HCT116 (cell line): ENCODE results near the gene ATP4A. TPM values are rescaled to one million over a fixed set of nuclear protein-coding genes. Genes with fewer than 3 reads are reported as not detected.

Experiments
- ATAC-seq: fragments of 200-7000 bp; cut with Tn5 transposase; 2 replicates; pipeline ENCODE4 v1.9.1; 2020; ENCODE audit warnings: mild to moderate bottlenecking, moderate library complexity
- BruUV-seq: library from RNA; stranded (reverse); fragments of 400-500 nt; replicated peaks from 2 replicates; lab custom pipeline; 2021; lab: Mats Ljungman, UMichigan
- CTCF ChIA-PET: fragments of 300-600 bp; sonication (Branson Sonifier 250); formaldehyde crosslinking; loops from one replicate; lab custom pipeline; 2021; ENCODE audit warnings: antibody characterized with exemption; lab: Charles Lee
- POLR2A ChIA-PET: fragments of 300-600, 350-600 bp; sonication (Branson Sonifier 250); formaldehyde crosslinking; loops from one replicate; lab custom pipeline; 2021; ENCODE audit warnings: antibody characterized with exemption; lab: Charles Lee
- RAD21 ChIA-PET, 2 experiments: fragments of 300-600 bp; sonication (Branson Sonifier 250); formaldehyde crosslinking; loops; one replicate each; lab custom pipeline; 2023; ENCODE audit warnings: low total read pairs in 2 of 2; ENCODE audit not compliant: uncharacterized antibody in 2 of 2, unreplicated experiment in 2 of 2, low non-redundant PET in 1 of 2; lab: Charles Lee
- DNase-seq: peaks from one replicate; pipeline ENCODE4 v3.0.0-alpha.2; 2010; ENCODE audit warnings: low read depth, low spot score
- H2AFZ ChIP-seq: fragments of 200-600 bp; shearing (Covaris generic), sonication (generic); 2 replicates; pipeline ENCODE4 v1.6.1; 2017; ENCODE audit warnings: low read depth, mixed run types, mixed read lengths, antibody characterized with exemption, low read length; ENCODE audit not compliant: poor library complexity, severe bottlenecking
- H3K27ac ChIP-seq: 2 replicates; pipeline ENCODE4 v1.5.1; 2012; ENCODE audit warnings: low read depth, low read length
- H3K27me3 ChIP-seq: fragments of 200-600 bp; sonication (generic); 2 replicates; pipeline ENCODE4 v1.6.1; 2016; ENCODE audit warnings: mixed run types, low read length, mixed read lengths; ENCODE audit not compliant: insufficient read depth
- H3K36me3 ChIP-seq, 2 experiments: fragments of 200-500 bp in 1 of 2; fragments of 200-600 bp in 1 of 2; sonication (Bioruptor generic) in 1 of 2; sonication (generic) in 1 of 2; 2 replicates each; pipeline versions ENCODE4 v1.5.1 to v1.6.1; 2014 to 2016; ENCODE audit warnings: low read length in 2 of 2, inconsistent platforms in 1 of 2, mixed read lengths in 1 of 2, mixed run types in 1 of 2; ENCODE audit not compliant: insufficient read depth in 2 of 2, control insufficient read depth in 1 of 2
- H3K4me1 ChIP-seq, 2 experiments: fragments of 200-600 bp in 1 of 2; sonication (generic) in 1 of 2; 2 replicates each; pipeline versions ENCODE4 v1.5.1 to v1.6.1; 2012 to 2017; ENCODE audit warnings: low read length in 2 of 2, inconsistent platforms in 1 of 2, mild to moderate bottlenecking in 1 of 2, mixed read lengths in 1 of 2, mixed run types in 1 of 2, moderate library complexity in 1 of 2; ENCODE audit not compliant: insufficient read depth in 2 of 2, control insufficient read depth in 1 of 2
- H3K4me2 ChIP-seq: fragments of 200-600 bp; sonication (generic); 2 replicates; pipeline ENCODE4 v1.6.1; 2017; ENCODE audit warnings: mixed run types, low read length, mixed read lengths
- H3K4me3 ChIP-seq, 2 experiments: fragments of 200-600 bp in 1 of 2; sonication (generic) in 1 of 2; replicated peaks in 1 of 2; 2 replicates each; pipeline ENCODE4 v1.5.1; 2011 to 2016; ENCODE audit warnings: low read length in 2 of 2, control low read depth in 1 of 2, low read depth in 1 of 2, mild to moderate bottlenecking in 1 of 2, mixed read lengths in 1 of 2, mixed run types in 1 of 2
- H3K79me2 ChIP-seq: fragments of 200-600 bp; sonication (generic); 2 replicates; pipeline ENCODE4 v1.6.1; 2017; ENCODE audit warnings: mild to moderate bottlenecking, mixed run types, low read length, moderate library complexity, mixed read lengths; ENCODE audit not compliant: insufficient read depth
- H3K9ac ChIP-seq: fragments of 200-600 bp; sonication (generic); 2 replicates; pipeline ENCODE4 v1.6.1; 2016; ENCODE audit warnings: low read length, mixed read lengths
- H3K9me2 ChIP-seq: fragments of 200-600 bp; sonication (generic), shearing (Covaris generic); 2 replicates; pipeline ENCODE4 v1.6.1; 2017; ENCODE audit warnings: mixed run types, mild to moderate bottlenecking, moderate library complexity; ENCODE audit not compliant: insufficient read depth
- H3K9me3 ChIP-seq, 2 experiments: fragments of 200-500 bp in 1 of 2; fragments of 200-600 bp in 1 of 2; sonication (Bioruptor generic) in 1 of 2; sonication (generic) in 1 of 2; 2 replicates each; pipeline ENCODE4 v1.6.1; 2014 to 2017; ENCODE audit warnings: low read length in 2 of 2, mixed read lengths in 2 of 2, inconsistent platforms in 1 of 2, low read depth in 1 of 2, mild to moderate bottlenecking in 1 of 2, mixed run types in 1 of 2, moderate library complexity in 1 of 2; ENCODE audit not compliant: control insufficient read depth in 1 of 2, insufficient read depth in 1 of 2
- H4K20me1 ChIP-seq: fragments of 200-600 bp; sonication (generic), shearing (Covaris generic); 2 replicates; pipeline ENCODE4 v1.6.1; 2017; ENCODE audit warnings: mixed run types, mild to moderate bottlenecking, moderate library complexity; ENCODE audit not compliant: insufficient read depth
- CBX3 ChIP-seq: IDR thresholded peaks from 2 replicates; pipeline ENCODE4 v1.6.1; 2012; ENCODE audit warnings: low read depth
- CEBPB ChIP-seq: IDR thresholded peaks from 2 replicates; pipeline ENCODE4 v1.6.1; 2012; ENCODE audit warnings: low read depth
- EGR1 ChIP-seq: IDR thresholded peaks from 2 replicates; pipeline ENCODE4 v1.6.1; 2012; ENCODE audit warnings: low read depth
- EZH2 ChIP-seq: fragments of 200-600 bp; sonication (generic); IDR thresholded peaks from 2 replicates; pipeline ENCODE4 v1.6.1; 2017; ENCODE audit warnings: antibody characterized with exemption, mixed run types
- EZH2phosphoT487 ChIP-seq: fragments of 200-600 bp; IDR thresholded peaks from 2 replicates; pipeline ENCODE4 v1.6.1; 2018; ENCODE audit warnings: antibody characterized with exemption, borderline replicate concordance
- FOSL1 ChIP-seq: IDR thresholded peaks from 2 replicates; pipeline ENCODE4 v1.6.1; 2012; ENCODE audit warnings: low read depth
- JUND ChIP-seq: IDR thresholded peaks from 2 replicates; pipeline ENCODE4 v1.6.1; 2012
- POLR2A ChIP-seq: IDR thresholded peaks from 2 replicates; pipeline ENCODE4 v1.7.0; 2011; ENCODE audit warnings: borderline replicate concordance; ENCODE audit not compliant: insufficient read depth, insufficient read length; ENCODE audit errors: extremely low read depth
- POLR2AphosphoS5 ChIP-seq: IDR thresholded peaks from 2 replicates; pipeline ENCODE4 v1.6.1; 2011; ENCODE audit warnings: mild to moderate bottlenecking, low read depth, low read length, moderate library complexity
- RAD21 ChIP-seq: IDR thresholded peaks from 2 replicates; pipeline ENCODE4 v1.6.1; 2012; ENCODE audit warnings: low read depth, mild to moderate bottlenecking
- SIN3A ChIP-seq: IDR thresholded peaks from 2 replicates; pipeline ENCODE4 v1.6.1; 2012; ENCODE audit warnings: low read depth
- SP1 ChIP-seq: IDR thresholded peaks from 2 replicates; pipeline ENCODE4 v1.6.1; 2012; ENCODE audit warnings: low read depth
- SRF ChIP-seq: IDR thresholded peaks from 2 replicates; pipeline ENCODE4 v1.6.1; 2012; ENCODE audit warnings: low read depth
- TCF7L2 ChIP-seq: IDR thresholded peaks from 2 replicates; pipeline ENCODE4 v1.7.0; 2011; ENCODE audit warnings: borderline replicate concordance, inconsistent platforms; ENCODE audit not compliant: insufficient read depth, insufficient read length; ENCODE audit errors: extremely low read depth
- ZFX ChIP-seq: fragments of 450-650 bp; IDR thresholded peaks from 2 replicates; pipeline ENCODE4 v1.6.1; 2017
- ZNF274 ChIP-seq: fragments of 200-500 bp; sonication (Bioruptor generic); IDR thresholded peaks from 2 replicates; pipeline ENCODE4 v1.6.1; 2014; ENCODE audit warnings: mild to moderate bottlenecking, low read depth, low read length, inconsistent platforms
- intact Hi-C: fragments of 100-400 bp; cut with micrococcal nuclease; formaldehyde crosslinking; loops from 2 replicates; pipeline ENCODE4 v1.10.0; 2022
- total RNA-seq: library from RNA; stranded (reverse); gene quantifications from one replicate; pipeline ENCODE4 v1.2.1, GENCODE V29; 2021; ENCODE audit not compliant: unreplicated experiment
- TF ChIP-seq, protein P1 (sequence below): IDR thresholded peaks from 2 replicates; pipeline ENCODE4 v1.6.1; 2012
- TF ChIP-seq, protein P2 (sequence below): IDR thresholded peaks from 2 replicates; pipeline ENCODE4 v1.6.1; 2012
- TF ChIP-seq, protein P3 (sequence below): IDR thresholded peaks from 2 replicates; pipeline ENCODE4 v1.6.1; 2011; ENCODE audit warnings: mild to moderate bottlenecking, low read length, moderate library complexity; ENCODE audit not compliant: insufficient replicate concordance; ENCODE audit errors: extremely low read depth
- TF ChIP-seq, protein P4 (sequence below): IDR thresholded peaks from 2 replicates; pipeline ENCODE4 v1.6.1; 2012; ENCODE audit warnings: low read depth

Gene ATP4A
- total RNA-seq, 1 experiment from 2014 or later: 0.27 TPM

- Histone ChIP-seq H3K4me1 (peaks cover 9 to 22% of the 10 kb centered on the region in 2 experiments), H3K9ac (peak overlapping the region; percentile 100), H2AFZ (no peak overlapping the region), H3K9me3 (no peaks in the 10 kb centered on the region), H3K27me3 (no peaks in the 10 kb centered on the region), H3K36me3 (peaks cover 11 to 42% of the 10 kb centered on the region in 2 experiments; a peak in 3 of 4 replicates), H3K79me2 (peaks cover 56% of the 10 kb centered on the region), H3K4me3 (peak overlapping the region; percentile 69 to 100), H3K9me2 (no peaks in the 10 kb centered on the region), H3K4me2 (peak overlapping the region; percentile 98), H4K20me1 (no peaks in the 10 kb centered on the region), H3K27ac (peak overlapping the region; percentile 89)
- BruUV-seq: no TSS peak
- ChIA-PET CTCF (no interaction called here), POLR2A (interaction anchor here (0.8 kb wide), 1 partner anchor 99 kb away, joined by 3 read pairs; no protein-coding TSS in a partner anchor), RAD21 (interaction anchor here in 1 of 2 experiments (0.7 kb wide), 1 partner anchor 10 kb away, joined by 3 read pairs; no protein-coding TSS in a partner anchor)
- TF ChIP-seq SRF (no peak), EZH2 (no peak), CEBPB (no peak), POLR2A (no peak), SP1 (no peak), ZFX (no peak), SIN3A (no peak), TCF7L2 (no peak), FOSL1 (no peak), JUND (no peak), RAD21 (no peak), EZH2phosphoT487 (no peak), CBX3 (no peak), ZNF274 (no peak), POLR2AphosphoS5 (no peak), EGR1 (no peak)
- TF ChIP-seq, protein P1, sequence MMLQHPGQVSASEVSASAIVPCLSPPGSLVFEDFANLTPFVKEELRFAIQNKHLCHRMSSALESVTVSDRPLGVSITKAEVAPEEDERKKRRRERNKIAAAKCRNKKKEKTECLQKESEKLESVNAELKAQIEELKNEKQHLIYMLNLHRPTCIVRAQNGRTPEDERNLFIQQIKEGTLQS: no peak
- TF ChIP-seq, protein P2, sequence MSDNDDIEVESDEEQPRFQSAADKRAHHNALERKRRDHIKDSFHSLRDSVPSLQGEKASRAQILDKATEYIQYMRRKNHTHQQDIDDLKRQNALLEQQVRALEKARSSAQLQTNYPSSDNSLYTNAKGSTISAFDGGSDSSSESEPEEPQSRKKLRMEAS: no peak
- TF ChIP-seq, protein P3, sequence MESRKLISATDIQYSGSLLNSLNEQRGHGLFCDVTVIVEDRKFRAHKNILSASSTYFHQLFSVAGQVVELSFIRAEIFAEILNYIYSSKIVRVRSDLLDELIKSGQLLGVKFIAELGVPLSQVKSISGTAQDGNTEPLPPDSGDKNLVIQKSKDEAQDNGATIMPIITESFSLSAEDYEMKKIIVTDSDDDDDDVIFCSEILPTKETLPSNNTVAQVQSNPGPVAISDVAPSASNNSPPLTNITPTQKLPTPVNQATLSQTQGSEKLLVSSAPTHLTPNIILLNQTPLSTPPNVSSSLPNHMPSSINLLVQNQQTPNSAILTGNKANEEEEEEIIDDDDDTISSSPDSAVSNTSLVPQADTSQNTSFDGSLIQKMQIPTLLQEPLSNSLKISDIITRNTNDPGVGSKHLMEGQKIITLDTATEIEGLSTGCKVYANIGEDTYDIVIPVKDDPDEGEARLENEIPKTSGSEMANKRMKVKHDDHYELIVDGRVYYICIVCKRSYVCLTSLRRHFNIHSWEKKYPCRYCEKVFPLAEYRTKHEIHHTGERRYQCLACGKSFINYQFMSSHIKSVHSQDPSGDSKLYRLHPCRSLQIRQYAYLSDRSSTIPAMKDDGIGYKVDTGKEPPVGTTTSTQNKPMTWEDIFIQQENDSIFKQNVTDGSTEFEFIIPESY: no peak
- TF ChIP-seq, protein P4, sequence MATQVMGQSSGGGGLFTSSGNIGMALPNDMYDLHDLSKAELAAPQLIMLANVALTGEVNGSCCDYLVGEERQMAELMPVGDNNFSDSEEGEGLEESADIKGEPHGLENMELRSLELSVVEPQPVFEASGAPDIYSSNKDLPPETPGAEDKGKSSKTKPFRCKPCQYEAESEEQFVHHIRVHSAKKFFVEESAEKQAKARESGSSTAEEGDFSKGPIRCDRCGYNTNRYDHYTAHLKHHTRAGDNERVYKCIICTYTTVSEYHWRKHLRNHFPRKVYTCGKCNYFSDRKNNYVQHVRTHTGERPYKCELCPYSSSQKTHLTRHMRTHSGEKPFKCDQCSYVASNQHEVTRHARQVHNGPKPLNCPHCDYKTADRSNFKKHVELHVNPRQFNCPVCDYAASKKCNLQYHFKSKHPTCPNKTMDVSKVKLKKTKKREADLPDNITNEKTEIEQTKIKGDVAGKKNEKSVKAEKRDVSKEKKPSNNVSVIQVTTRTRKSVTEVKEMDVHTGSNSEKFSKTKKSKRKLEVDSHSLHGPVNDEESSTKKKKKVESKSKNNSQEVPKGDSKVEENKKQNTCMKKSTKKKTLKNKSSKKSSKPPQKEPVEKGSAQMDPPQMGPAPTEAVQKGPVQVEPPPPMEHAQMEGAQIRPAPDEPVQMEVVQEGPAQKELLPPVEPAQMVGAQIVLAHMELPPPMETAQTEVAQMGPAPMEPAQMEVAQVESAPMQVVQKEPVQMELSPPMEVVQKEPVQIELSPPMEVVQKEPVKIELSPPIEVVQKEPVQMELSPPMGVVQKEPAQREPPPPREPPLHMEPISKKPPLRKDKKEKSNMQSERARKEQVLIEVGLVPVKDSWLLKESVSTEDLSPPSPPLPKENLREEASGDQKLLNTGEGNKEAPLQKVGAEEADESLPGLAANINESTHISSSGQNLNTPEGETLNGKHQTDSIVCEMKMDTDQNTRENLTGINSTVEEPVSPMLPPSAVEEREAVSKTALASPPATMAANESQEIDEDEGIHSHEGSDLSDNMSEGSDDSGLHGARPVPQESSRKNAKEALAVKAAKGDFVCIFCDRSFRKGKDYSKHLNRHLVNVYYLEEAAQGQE: no peak
- DNase-seq (no peak), ATAC-seq (no peak)
- intact Hi-C loops: loop anchor here (10.0 kb wide), 1 partner anchor 391 kb away; the partner anchor contains the start of gene LRFN3
Observed at GRCh38 chr19:35544110-35544802, 19.2 kb downstream of the ATP4A start.
